Smooth muscle cell of the umbilical artery (primary cell): ENCODE data around the gene SLC27A6. TPM values are rescaled to one million over a fixed set of nuclear protein-coding genes. Genes with fewer than 3 reads are reported as not detected.

Source experiments
- total RNA-seq: library from RNA; depleted of rRNA; stranded (reverse); fragments of >200 nt; gene quantifications from 2 replicates; pipeline ENCODE4 v1.2.3, GENCODE V29; 2014

SLC27A6 gene
- under 0.01 and 0.32 TPM in 2 replicates for total RNA-seq

GRCh38 chr5:128965011-128965637 lies at the start of gene SLC27A6:
TSS of gene SLC27A6 (plus strand) at chr5:128965488. CDS start at chr5:128966138, 650 bp downstream.

Other genes starting within 250 kb of the SLC27A6 start
- gene ISOC1, start 129.3 kb downstream of the SLC27A6 start, total RNA-seq: 24.1 and 27.0 TPM in 2 replicates